Esophagus muscularis mucosa (tissue), 4 donors: ENCODE measurements around the gene NAT14.

Experiments used
- CTCF ChIP-seq, 3 experiments: fragments of 200-600 bp in 2 of 3; fragments of 450-650 bp in 1 of 3; sonication (generic) in 2 of 3; IDR thresholded peaks; one replicate each; pipeline ENCODE4 v1.5.1; 2017 to 2019; ENCODE audit warnings: antibody characterized with exemption in 3 of 3, mild to moderate bottlenecking in 2 of 3, moderate library complexity in 1 of 3
- EP300 ChIP-seq: sonication (generic); formaldehyde crosslinking; IDR thresholded peaks from one replicate; pipeline ENCODE4 v1.6.1; 2017; ENCODE audit warnings: antibody characterized with exemption
- POLR2A ChIP-seq: fragments of 450-650 bp; IDR thresholded peaks from one replicate; pipeline ENCODE4 v1.6.1; 2017; ENCODE audit warnings: antibody characterized with exemption, moderate library complexity, mild to moderate bottlenecking, low read depth
- POLR2AphosphoS5 ChIP-seq, 2 donors: sonication (generic); formaldehyde crosslinking; IDR thresholded peaks; one replicate each; pipeline ENCODE4 v1.6.1; 2017; ENCODE audit warnings: antibody characterized with exemption in 2 of 2

- TF ChIP-seq EP300 (no peak), CTCF (IDR thresholded peaks at IDR 0.05) (no peak), POLR2A (no peak), POLR2AphosphoS5 (IDR thresholded peaks at IDR 0.05) (peak in 1 of 2 donors; percentile 6)
These were observed 3.1 kb downstream of the NAT14 start, which contains the start of gene SSC5D for GRCh38 chr19:55487924-55488687.
